Tibial nerve (tissue), 4 donors: ENCODE data around the gene NF2. TPM values are rescaled to one million over a fixed set of nuclear protein-coding genes. Genes with fewer than 3 reads are reported as not detected.
"Not testable (repeated sequence)": the region's sequence is repeated elsewhere in the genome, so short reads cannot be mapped to it uniquely, and the experiment has no call there.

Source experiments
- DNase-seq, 2 donors: peaks; one replicate each; pipeline ENCODE4 v3.0.0-alpha.2; 2019; ENCODE audit warnings: low spot score in 2 of 2
- H3K27ac ChIP-seq, 4 donors: fragments of 200-600 bp; sonication (generic) in 3 of 4; one replicate each; pipeline ENCODE4 v1.5.1; 2017 to 2019; ENCODE audit warnings: mild to moderate bottlenecking in 1 of 4
- H3K27me3 ChIP-seq, 2 donors: fragments of 200-600 bp; sonication (generic) in 1 of 2; one replicate each; pipeline versions ENCODE4 v1.5.1 to v1.6.0; 2017 to 2019
- H3K36me3 ChIP-seq, 3 donors: fragments of 200-600 bp; sonication (generic); one replicate each; pipeline ENCODE4 v1.5.1; 2018 to 2019
- H3K4me1 ChIP-seq, 4 donors: fragments of 200-600 bp; sonication (generic) in 3 of 4; one replicate each; pipeline ENCODE4 v1.5.1; 2017 to 2019
- H3K4me3 ChIP-seq, 4 donors: fragments of 200-600 bp; sonication (generic) in 3 of 4; one replicate each; pipeline ENCODE4 v1.5.1; 2017 to 2019; ENCODE audit warnings: mild to moderate bottlenecking in 1 of 4, moderate library complexity in 1 of 4
- H3K9me3 ChIP-seq, 4 donors: fragments of 200-600 bp; sonication (generic) in 3 of 4; one replicate each; pipeline ENCODE4 v1.5.1; 2017 to 2019
- EP300 ChIP-seq, 2 donors: sonication (generic); formaldehyde crosslinking; IDR thresholded peaks; one replicate each; pipeline ENCODE4 v1.6.1; 2017; ENCODE audit warnings: antibody characterized with exemption in 2 of 2, mild to moderate bottlenecking in 1 of 2
- POLR2A ChIP-seq, 2 donors: fragments of 450-650 bp; IDR thresholded peaks; one replicate each; pipeline ENCODE4 v1.6.1; 2017; ENCODE audit warnings: antibody characterized with exemption in 2 of 2, mild to moderate bottlenecking in 2 of 2, moderate library complexity in 2 of 2
- WGBS, 2 donors: methylation state at CpG; one replicate each; pipeline ENCODE4 v1.1.5; 2018; 5-methylcytosine and 5-hydroxymethylcytosine counted together
- total RNA-seq, 4 donors: library from RNA; depleted of rRNA; stranded (reverse); fragments of >200 nt; gene quantifications; one replicate each; pipeline ENCODE4 v1.1.0, GENCODE V29; 2016
- TF ChIP-seq, protein P1 (sequence below), 5 experiments: fragments of 200-600 bp in 3 of 5; fragments of 450-650 bp in 2 of 5; sonication (generic) in 3 of 5; IDR thresholded peaks; one replicate each; pipeline ENCODE4 v1.5.1; 2016 to 2019; ENCODE audit warnings: antibody characterized with exemption in 5 of 5, mild to moderate bottlenecking in 3 of 5, moderate library complexity in 2 of 5

The NF2 gene
- total RNA-seq, 4 donors from 2014 or later: 24.9 to 39.0 (median 28.8) TPM

- Histone ChIP-seq H3K4me3 (no peak overlapping the region), H3K36me3 (peaks cover 0 to 99% (median 4%) of the 10 kb centered on the region in 3 donors), H3K9me3 (no peaks in the 10 kb centered on the region), H3K27ac (no peak overlapping the region), H3K27me3 (no peaks in the 10 kb centered on the region), H3K4me1 (no peaks in the 10 kb centered on the region)
- no peak for DNase-seq
- WGBS, 2 donors: 87 to 89% methylated on average over 6 of the region's 6 CpGs
- TF ChIP-seq POLR2A (IDR thresholded peaks at IDR 0.05) (no peak), EP300 (IDR thresholded peaks at IDR 0.05) (no peak)
- TF ChIP-seq, protein P1, sequence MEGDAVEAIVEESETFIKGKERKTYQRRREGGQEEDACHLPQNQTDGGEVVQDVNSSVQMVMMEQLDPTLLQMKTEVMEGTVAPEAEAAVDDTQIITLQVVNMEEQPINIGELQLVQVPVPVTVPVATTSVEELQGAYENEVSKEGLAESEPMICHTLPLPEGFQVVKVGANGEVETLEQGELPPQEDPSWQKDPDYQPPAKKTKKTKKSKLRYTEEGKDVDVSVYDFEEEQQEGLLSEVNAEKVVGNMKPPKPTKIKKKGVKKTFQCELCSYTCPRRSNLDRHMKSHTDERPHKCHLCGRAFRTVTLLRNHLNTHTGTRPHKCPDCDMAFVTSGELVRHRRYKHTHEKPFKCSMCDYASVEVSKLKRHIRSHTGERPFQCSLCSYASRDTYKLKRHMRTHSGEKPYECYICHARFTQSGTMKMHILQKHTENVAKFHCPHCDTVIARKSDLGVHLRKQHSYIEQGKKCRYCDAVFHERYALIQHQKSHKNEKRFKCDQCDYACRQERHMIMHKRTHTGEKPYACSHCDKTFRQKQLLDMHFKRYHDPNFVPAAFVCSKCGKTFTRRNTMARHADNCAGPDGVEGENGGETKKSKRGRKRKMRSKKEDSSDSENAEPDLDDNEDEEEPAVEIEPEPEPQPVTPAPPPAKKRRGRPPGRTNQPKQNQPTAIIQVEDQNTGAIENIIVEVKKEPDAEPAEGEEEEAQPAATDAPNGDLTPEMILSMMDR (IDR thresholded peaks at IDR 0.05): no peak
Measured at GRCh38 chr22:29563652-29564460, 39.6 kb upstream of the NF2 start.

GRCh38 chr22:29566513-29566912 is 36.9 kb upstream of the NF2 start:
- not testable (repeated sequence) for H3K27ac ChIP-seq, H3K4me3 ChIP-seq, H3K4me1 ChIP-seq, DNase-seq, H3K27me3 ChIP-seq, H3K9me3 ChIP-seq
- 95 to 96% methylated on average over 7 of the region's 7 CpGs for WGBS, 2 donors
- peaks cover 0 to 88% (median 16%) of the 10 kb centered on the region in 3 donors for H3K36me3 ChIP-seq

GRCh38 chr22:29567338-29567737 is 36.1 kb upstream of the NF2 start:
- H3K36me3 ChIP-seq: peaks cover 0 to 79% (median 11%) of the 10 kb centered on the region in 3 donors
- TF ChIP-seq POLR2A (IDR thresholded peaks at IDR 0.05): no peak
- TF ChIP-seq, protein P1 (IDR thresholded peaks at IDR 0.05): no peak
- TF ChIP-seq EP300 (IDR thresholded peaks at IDR 0.05): no peak

GRCh38 chr22:29569011-29569678 is 34.3 kb upstream of the NF2 start:
- 93 to 96% methylated on average over 5 to 7 of the region's 7 CpGs for WGBS, 2 donors
- H3K27me3 ChIP-seq: no peaks in the 10 kb centered on the region
- H3K4me1 ChIP-seq: no peaks in the 10 kb centered on the region
- no peaks in the 10 kb centered on the region for H3K9me3 ChIP-seq
- no peak overlapping the region for H3K4me3 ChIP-seq
- no peak for TF ChIP-seq EP300 (IDR thresholded peaks at IDR 0.05)
- no peak for TF ChIP-seq POLR2A (IDR thresholded peaks at IDR 0.05)
- TF ChIP-seq, protein P1 (IDR thresholded peaks at IDR 0.05): no peak
- H3K27ac ChIP-seq: no peak overlapping the region
- DNase-seq: no peak
- peaks cover 0 to 61% (median 11%) of the 10 kb centered on the region in 3 donors for H3K36me3 ChIP-seq

More at GRCh38 chr22:29567338-29567737, 36.1 kb upstream of the NF2 start:
- no peaks in the 10 kb centered on the region for H3K27me3 ChIP-seq
- no peaks in the 10 kb centered on the region for H3K9me3 ChIP-seq
- H3K4me3 ChIP-seq: no peak overlapping the region
- DNase-seq: no peak
- no peaks in the 10 kb centered on the region for H3K4me1 ChIP-seq
- no peak overlapping the region for H3K27ac ChIP-seq
- WGBS, 2 donors: 78 to 81% methylated on average over 7 of the region's 7 CpGs

- 94 to 96% methylated on average over 7 of the region's 7 CpGs for WGBS, 2 donors
- no peak for DNase-seq
- no peak overlapping the region for H3K4me3 ChIP-seq
- no peaks in the 10 kb centered on the region for H3K4me1 ChIP-seq
- no peak overlapping the region for H3K27ac ChIP-seq
- H3K27me3 ChIP-seq: no peaks in the 10 kb centered on the region
- no peaks in the 10 kb centered on the region for H3K9me3 ChIP-seq
- peaks cover 0 to 48% (median 11%) of the 10 kb centered on the region in 3 donors for H3K36me3 ChIP-seq
- TF ChIP-seq, protein P1 (IDR thresholded peaks at IDR 0.05): no peak
- TF ChIP-seq POLR2A (IDR thresholded peaks at IDR 0.05): no peak
Measured at GRCh38 chr22:29570456-29570855, 33.0 kb upstream of the NF2 start.
